HG03064 (cell line): Measurements from ENCODE around the gene ATP2B1.
A peak's percentile ranks its signal among the peaks of the same experiment; 100 is the strongest.
"Not testable (repeated sequence)": the region's sequence is repeated elsewhere in the genome, so short reads cannot be mapped to it uniquely, and the experiment has no call there.

ENCODE experiments used
- ATAC-seq: cut with Tn5 transposase; IDR thresholded peaks from one replicate; pipeline ENCODE4 v1.9.1; 2021; ENCODE audit warnings: low read depth; ENCODE audit not compliant: unreplicated experiment

ATP2B1 gene

GRCh38 chr12:89708565-89709156, at the start of gene ATP2B1:
ATP2B1 (minus strand) TSS chr12:89708838; CDS start chr12:89655886, 52,952 bp downstream.
- peak; percentile 54 for ATAC-seq

GRCh38 chr12:89757987-89758386, 49.3 kb upstream of the ATP2B1 start:
- ATAC-seq: not testable (repeated sequence)

GRCh38 chr12:89756585-89757398, 48.2 kb upstream of the ATP2B1 start:
- peak; percentile 89 for ATAC-seq

- ATAC-seq: peak; percentile 2
Observed at GRCh38 chr12:89756194-89756584, 47.6 kb upstream of the ATP2B1 start.

GRCh38 chr12:89753997-89754396, 45.4 kb upstream of the ATP2B1 start:
- ATAC-seq: no peak

- peak; percentile 39 for ATAC-seq
Observed at GRCh38 chr12:89752341-89752740, 43.7 kb upstream of the ATP2B1 start.

GRCh38 chr12:89750389-89751351, 42.0 kb upstream of the ATP2B1 start:
- no peak for ATAC-seq

GRCh38 chr12:89748791-89749190, 40.2 kb upstream of the ATP2B1 start:
- no peak for ATAC-seq

- ATAC-seq: no peak
Observed at GRCh38 chr12:89745286-89745685, 36.6 kb upstream of the ATP2B1 start.

GRCh38 chr12:89742337-89743022, 33.8 kb upstream of the ATP2B1 start:
- ATAC-seq: no peak

- no peak for ATAC-seq
Observed at GRCh38 chr12:89740943-89741342, 32.3 kb upstream of the ATP2B1 start.

- no peak for ATAC-seq
Observed at GRCh38 chr12:89736995-89737394, 28.4 kb upstream of the ATP2B1 start.

- no peak for ATAC-seq
Observed at GRCh38 chr12:89733579-89734201, 25.1 kb upstream of the ATP2B1 start.

- ATAC-seq: no peak
Observed at GRCh38 chr12:89732522-89732921, 23.9 kb upstream of the ATP2B1 start.

- no peak for ATAC-seq
Observed at GRCh38 chr12:89731614-89732013, 23.0 kb upstream of the ATP2B1 start.

- ATAC-seq: no peak
Observed at GRCh38 chr12:89731089-89731488, 22.5 kb upstream of the ATP2B1 start.

GRCh38 chr12:89729946-89730459, 21.4 kb upstream of the ATP2B1 start:
- no peak for ATAC-seq

- no peak for ATAC-seq
Observed at GRCh38 chr12:89723276-89723675, 14.6 kb upstream of the ATP2B1 start.

- ATAC-seq: peak; percentile 93
Observed at GRCh38 chr12:89721291-89721987, 12.8 kb upstream of the ATP2B1 start.
